ENCODE measurements around the gene ARMC2. TPM values are rescaled to one million over a fixed set of nuclear protein-coding genes. Genes with fewer than 3 reads are reported as not detected.

Gene ARMC2
- total RNA-seq, 1 donor from 2014 or later: 14.0 TPM

GRCh38 chr6:108960601-108961000 is 112.4 kb downstream of the ARMC2 start:
- H3K27ac ChIP-seq (replicated peaks): no peak overlapping the region
- DNase-seq: no peak
- intact Hi-C loops (cut with micrococcal nuclease): no loop called here
- TF ChIP-seq CTCF (IDR thresholded peaks at IDR 0.05; ENCODE audit: borderline replicate concordance): no peak
- H3K9me3 ChIP-seq (replicated peaks): no peaks in the 10 kb centered on the region
- H3K27me3 ChIP-seq (ENCODE audit: low read depth): no peaks in the 10 kb centered on the region
- peaks cover 10% of the 10 kb centered on the region for H3K4me1 ChIP-seq
- no peaks in the 10 kb centered on the region for H3K36me3 ChIP-seq
- no peak overlapping the region for H3K4me3 ChIP-seq

- Histone ChIP-seq H3K36me3 (no peaks in the 10 kb centered on the region), H3K27ac (replicated peaks) (no peak overlapping the region), H3K4me3 (no peak overlapping the region), H3K4me1 (peaks cover 11% of the 10 kb centered on the region), H3K27me3 (ENCODE audit: low read depth) (no peaks in the 10 kb centered on the region), H3K9me3 (replicated peaks) (no peaks in the 10 kb centered on the region)
- DNase-seq: no peak
- intact Hi-C loops (cut with micrococcal nuclease): no loop called here
- no peak for TF ChIP-seq CTCF (IDR thresholded peaks at IDR 0.05; ENCODE audit: borderline replicate concordance)
These were observed 112.9 kb downstream of the ARMC2 start for GRCh38 chr6:108961077-108961476.

- Histone ChIP-seq H3K27ac (replicated peaks) (no peak overlapping the region), H3K36me3 (no peaks in the 10 kb centered on the region), H3K9me3 (replicated peaks) (no peaks in the 10 kb centered on the region), H3K27me3 (ENCODE audit: low read depth) (no peaks in the 10 kb centered on the region), H3K4me3 (no peak overlapping the region), H3K4me1 (peaks cover 20% of the 10 kb centered on the region)
- intact Hi-C loops (cut with micrococcal nuclease): no loop called here
- DNase-seq: no peak
- no peak for TF ChIP-seq CTCF (IDR thresholded peaks at IDR 0.05; ENCODE audit: borderline replicate concordance)
These were observed 113.8 kb downstream of the ARMC2 start for GRCh38 chr6:108961985-108962384.

GRCh38 chr6:108966251-108966650 is 118.0 kb downstream of the ARMC2 start:
- H3K27me3 ChIP-seq (ENCODE audit: low read depth): no peaks in the 10 kb centered on the region
- peaks cover 42% of the 10 kb centered on the region for H3K4me1 ChIP-seq
- H3K9me3 ChIP-seq (replicated peaks): no peaks in the 10 kb centered on the region
- no peak overlapping the region for H3K4me3 ChIP-seq
- no peaks in the 10 kb centered on the region for H3K36me3 ChIP-seq
- DNase-seq: no peak
- intact Hi-C loops (cut with micrococcal nuclease): no loop called here
- peak overlapping the region; percentile 89 for H3K27ac ChIP-seq (replicated peaks)
- no peak for TF ChIP-seq CTCF (IDR thresholded peaks at IDR 0.05; ENCODE audit: borderline replicate concordance)

GRCh38 chr6:108966855-108967755 is 118.9 kb downstream of the ARMC2 start:
- TF ChIP-seq CTCF (IDR thresholded peaks at IDR 0.05; ENCODE audit: borderline replicate concordance): no peak
- H3K4me1 ChIP-seq: peaks cover 49% of the 10 kb centered on the region
- peak; percentile 50 for DNase-seq
- H3K36me3 ChIP-seq: no peaks in the 10 kb centered on the region
- intact Hi-C loops (cut with micrococcal nuclease): no loop called here
- no peaks in the 10 kb centered on the region for H3K27me3 ChIP-seq (ENCODE audit: low read depth)
- no peaks in the 10 kb centered on the region for H3K9me3 ChIP-seq (replicated peaks)
- peak overlapping the region; percentile 3 for H3K4me3 ChIP-seq
- H3K27ac ChIP-seq (replicated peaks): peak overlapping the region; percentile 89

All from left ventricle myocardium inferior (tissue), 1 donor.